HG02943 (cell line): ENCODE measurements around the gene ALG5.

ENCODE experiments used
- ATAC-seq: cut with Tn5 transposase; IDR thresholded peaks from one replicate; pipeline ENCODE4 v1.9.1; 2021; ENCODE audit warnings: mild to moderate bottlenecking, low read depth, moderate library complexity; ENCODE audit not compliant: unreplicated experiment

ALG5 gene

DNA sequence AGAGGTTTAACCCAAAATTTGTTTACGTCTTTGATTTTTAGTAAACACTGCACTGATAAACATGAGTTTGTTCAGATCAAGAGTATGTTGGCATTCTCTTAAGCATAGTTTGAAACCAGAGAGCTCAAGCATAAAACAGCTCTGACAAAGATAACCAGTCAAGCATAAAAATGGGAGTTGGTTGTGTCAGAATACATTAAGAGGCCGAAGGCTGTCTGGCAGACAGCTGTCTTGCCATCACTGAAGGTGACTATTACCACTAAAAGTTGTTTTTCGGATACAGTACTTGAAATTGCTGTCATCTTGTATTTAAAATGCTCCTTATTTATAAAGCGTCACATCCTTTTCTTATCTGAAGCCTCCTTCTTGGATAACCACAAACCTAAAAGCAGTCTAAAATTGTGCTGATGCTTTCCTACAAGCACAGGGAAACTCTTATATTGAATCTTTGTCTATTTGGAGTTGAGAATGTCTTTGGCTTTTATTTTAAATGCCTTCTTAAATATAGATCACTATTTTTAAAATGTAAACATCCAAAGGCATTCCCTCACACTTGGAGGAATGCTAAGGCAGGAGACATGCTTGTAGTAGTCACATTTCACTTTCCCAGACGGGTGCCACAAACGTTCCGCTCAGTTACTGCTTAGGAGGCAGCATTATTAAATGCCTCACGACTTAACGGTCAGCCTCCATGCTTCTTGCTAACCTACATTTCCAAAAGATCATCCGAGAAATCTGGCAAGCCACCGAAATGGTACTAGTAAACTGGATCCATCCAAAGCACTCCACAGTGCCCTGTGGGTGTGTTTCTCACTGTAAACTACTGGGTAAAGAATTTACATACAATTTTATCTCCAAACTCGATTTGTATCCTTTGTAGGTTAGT, 80.7 kb downstream of the ALG5 start:
- ATAC-seq: no peak

DNA sequence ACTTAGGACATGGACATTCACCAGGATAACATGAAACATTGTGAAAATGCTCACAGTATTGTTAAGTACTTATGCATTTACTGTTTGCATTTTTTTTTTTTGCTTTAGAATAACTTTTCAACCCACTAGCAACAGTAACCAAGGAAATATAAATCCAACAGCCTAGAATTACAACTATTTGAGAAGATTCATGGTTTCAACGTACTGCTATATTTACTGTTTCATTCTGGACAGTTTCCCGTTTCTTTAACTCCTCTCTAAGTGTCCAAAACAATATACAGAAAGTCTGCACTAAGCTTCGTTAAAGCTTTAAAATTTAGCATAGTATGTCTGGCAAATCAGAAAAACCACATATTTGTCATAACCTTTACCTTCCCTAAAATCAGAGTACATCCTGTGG, 81.8 kb downstream of the ALG5 start:
- no peak for ATAC-seq

DNA sequence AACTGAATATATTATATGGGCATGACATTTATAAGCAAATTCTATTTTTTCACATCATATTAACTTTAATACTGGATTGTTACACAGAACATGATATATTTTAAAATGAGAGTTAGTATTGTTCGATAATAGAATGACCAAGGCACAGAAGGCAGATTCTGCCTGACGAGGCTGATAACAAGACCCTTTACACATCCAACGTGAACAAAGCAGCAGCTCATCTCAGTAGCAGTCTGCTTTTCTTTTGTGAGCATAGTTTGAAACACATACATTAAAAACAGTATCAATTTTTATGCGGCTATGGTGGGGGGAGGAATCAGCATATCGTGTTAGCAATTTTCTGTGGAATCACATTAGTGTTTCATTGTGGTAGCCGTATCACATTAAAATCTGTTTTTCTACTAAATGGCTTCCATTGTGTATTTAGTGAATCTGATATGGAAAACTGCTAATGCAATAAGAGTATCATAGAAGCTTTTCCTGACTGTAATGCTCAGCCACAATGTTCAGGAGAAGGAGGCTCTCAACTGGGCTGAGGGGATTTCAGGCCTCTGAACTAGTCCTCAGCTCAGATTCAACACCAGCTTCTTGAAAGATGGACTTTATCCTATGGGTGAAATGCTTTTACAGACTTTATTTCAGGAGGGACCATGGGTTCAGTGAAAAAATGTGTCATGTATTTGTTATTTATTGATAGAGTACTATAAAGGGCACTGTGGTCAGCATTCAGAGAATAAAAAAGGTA, 83.1 kb downstream of the ALG5 start:
- no peak for ATAC-seq

DNA sequence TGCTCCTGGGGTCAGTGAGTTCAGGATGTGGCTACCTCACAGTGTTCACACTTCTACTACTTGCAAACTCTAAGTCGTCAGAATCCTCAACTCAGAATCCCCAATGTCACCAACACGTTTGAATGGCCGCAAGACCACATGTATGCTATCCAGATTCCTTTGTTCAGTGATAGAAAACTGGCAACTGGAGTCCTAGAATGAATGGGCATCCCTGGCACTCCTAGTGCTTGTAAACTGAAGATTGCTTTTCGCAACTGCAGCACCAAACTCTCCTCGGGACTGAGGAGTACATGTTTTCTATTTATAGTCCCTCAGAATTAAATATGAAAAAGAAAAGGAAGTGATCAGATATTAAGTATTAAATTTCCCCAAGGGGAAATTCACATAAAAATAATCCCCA, 84.0 kb downstream of the ALG5 start:
- ATAC-seq: no peak

DNA sequence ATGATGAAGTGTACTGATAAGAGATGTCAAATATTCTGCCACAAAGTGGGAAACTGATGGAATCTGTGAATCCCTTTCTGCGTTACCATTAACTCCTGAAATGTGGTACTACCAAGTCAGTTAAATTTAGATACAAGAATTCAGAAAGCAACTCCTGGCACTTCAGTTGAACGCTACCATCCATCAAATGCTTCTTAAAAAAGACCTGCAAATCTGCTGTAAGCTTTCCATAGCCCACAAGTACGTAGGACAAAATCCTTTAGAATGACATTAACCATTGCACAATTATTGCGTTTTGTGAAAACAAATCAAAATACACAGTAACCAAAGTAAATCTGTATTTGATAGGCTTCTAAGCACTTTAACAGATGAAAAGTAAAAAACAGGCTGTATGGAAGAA, 84.5 kb downstream of the ALG5 start:
- no peak for ATAC-seq

DNA sequence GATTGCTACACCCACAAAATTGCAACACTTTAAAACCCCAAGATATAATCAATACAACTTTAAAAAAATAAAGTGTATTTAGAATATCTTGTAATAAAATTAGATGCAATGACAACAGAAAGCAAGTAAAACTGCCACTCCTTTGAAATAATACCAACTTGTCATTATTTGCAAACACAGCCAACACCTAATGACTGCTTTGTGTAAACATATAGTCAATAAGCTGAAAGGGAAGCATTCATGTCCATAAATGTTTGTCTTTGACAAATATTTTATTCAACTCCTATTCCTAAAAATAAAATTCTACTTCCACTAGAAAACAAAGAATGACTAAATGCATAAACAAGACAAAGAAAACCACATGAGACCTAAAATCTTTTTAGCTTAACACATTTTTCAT, 85.7 kb downstream of the ALG5 start:
- ATAC-seq: no peak

DNA sequence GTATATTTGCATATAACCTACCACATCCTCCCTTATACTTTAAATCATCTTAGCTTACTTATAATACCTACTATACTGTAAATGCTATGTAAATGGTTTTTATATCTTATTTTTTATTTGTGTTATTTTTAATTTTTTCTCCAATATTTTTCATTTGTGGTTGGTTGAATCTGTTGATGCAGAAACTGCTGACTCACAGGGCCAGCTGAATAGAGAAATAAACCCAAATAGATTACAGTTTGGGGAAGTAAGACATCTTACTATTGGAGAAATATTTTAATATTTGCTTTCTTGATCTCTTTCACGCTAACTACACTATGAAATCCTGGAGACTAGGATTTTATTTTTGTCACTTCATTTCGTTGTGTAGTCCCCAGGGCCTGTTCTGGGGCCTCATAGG, 86.2 kb downstream of the ALG5 start:
- ATAC-seq: no peak

DNA sequence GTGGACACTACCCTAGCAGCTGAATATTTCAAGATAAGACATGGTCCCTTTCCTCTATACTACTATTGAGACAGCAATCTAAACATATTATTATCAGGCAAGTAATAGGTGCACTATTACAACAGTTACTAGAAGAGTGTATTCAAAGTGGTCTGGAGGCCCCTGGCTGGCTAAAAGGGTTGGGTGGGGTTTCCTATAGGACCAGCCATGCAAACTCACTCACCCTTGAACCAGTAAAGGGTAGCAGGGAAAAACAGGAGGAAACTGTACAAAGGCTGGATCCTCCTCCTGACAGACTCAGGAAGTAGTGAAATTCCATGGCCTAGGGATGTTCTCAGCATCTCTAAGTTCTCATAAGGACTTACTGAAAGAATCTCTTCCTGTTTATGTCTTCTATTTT, 86.8 kb downstream of the ALG5 start:
- ATAC-seq: no peak

DNA sequence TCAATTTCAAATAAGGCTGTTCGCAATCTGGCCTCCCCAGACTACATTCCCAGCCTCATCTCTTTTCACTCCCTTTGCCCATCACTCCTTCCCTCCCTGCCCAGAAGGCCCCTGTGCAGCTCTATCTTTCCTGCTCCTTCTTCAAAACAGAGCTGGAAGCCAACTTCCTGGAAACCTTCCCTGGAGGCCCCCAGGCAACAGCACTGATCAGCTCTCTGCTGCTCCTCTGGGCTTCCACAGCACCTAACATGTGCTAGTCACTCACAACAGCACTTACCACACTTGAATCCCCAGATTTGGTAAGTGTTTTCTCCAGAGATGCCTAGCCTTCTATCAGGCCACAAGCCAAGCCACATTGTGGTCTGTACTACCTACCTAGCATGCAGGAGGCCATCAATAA, 88.6 kb downstream of the ALG5 start:
- no peak for ATAC-seq

DNA sequence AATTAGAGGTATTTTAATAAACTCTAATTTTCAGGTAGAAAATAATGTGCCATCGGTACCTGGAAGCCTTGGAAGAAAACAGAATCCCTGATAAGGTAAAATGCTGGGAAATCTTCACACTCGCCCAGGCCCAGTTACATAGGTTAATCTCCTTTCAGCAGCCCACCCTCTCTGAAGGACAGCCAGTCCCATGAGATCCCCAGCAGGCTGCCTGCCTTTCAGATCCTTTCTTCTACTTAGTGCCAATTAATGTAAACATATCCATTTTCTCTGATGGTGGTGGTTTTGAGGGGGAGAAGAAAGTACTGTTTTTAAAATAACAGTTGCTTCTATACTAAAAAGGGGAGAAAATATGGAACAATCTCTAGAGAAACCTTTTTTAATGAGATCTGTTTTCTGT, 91.3 kb downstream of the ALG5 start:
- ATAC-seq: no peak

DNA sequence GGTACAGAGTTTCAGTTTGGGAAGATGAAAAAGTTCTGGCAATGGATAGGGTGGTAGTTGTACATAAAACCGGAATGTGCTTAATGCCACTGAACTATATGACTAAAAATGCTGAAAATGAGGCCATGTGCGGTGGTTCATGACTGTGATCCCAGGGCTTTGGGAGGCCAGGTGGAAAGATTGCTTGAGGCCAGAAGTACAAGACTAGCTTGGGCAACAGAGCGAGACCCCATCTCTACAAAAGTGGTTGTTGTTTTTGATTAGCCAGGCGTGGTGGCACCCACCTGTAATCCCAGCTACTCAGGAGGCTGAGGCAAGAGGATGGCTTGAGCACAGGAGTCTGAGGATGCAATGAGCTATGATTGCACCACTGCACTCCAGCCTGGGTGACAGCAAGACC, 91.9 kb downstream of the ALG5 start:
- ATAC-seq: no peak

DNA sequence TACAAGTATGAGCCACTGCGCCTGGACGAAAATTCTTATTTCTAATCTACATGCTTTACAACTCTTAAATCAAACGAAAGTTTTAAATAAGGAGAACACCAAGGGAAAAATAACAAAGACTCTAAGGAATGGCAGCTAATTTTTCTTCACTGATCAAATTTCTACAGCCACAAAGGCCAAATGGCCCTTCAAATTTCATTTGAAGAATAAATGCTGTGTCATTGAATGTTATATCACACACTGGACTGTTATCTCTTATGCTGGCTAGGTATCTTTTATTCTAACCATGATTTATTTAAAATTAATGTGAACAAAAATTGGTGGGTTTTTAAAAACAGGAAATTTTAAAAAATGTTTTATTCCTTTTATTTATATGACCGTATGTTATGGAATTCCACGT, 93.2 kb downstream of the ALG5 start:
- ATAC-seq: no peak

DNA sequence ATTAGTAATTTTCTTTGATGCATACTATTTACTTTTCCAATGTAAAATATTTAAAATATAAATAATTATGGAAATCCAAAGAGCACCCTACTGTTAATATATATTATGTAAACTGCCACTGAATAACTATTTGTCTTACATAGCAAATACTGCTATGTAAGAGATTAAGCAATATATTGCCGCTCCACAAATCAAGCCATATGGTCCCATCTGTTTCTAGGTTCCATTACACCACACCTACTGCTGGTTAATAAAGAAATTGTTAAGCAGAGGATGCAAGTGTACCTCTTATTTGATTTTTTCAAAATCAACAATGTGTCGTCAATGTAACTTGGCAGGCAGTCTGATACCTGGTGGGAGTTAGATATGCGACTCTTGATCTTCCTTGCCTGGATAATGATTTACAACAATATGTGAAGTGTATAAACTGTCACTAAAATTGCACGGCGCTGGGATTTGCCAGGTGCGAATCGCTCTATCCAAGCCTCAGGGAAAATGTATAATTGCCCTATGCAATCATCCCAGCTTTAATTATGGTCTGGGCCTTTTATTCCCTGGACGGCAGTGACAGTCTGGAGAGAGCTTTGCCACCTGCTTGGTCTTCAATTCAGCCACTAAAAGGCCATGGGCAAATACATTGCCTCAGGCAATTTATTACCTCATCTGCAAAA, 95.1 kb downstream of the ALG5 start:
- no peak for ATAC-seq
